SH-SY5Y (cell line): ENCODE results near the gene PERP.

Experiments used
- GATA2 ChIP-seq: IDR thresholded peaks from 2 replicates; pipeline ENCODE4 v1.6.1; 2011; ENCODE audit warnings: mild to moderate bottlenecking, low read depth, low read length
- GATA3 ChIP-seq: IDR thresholded peaks from 2 replicates; pipeline ENCODE4 v1.6.1; 2011; ENCODE audit warnings: low read depth, mild to moderate bottlenecking, low read length, moderate library complexity

Gene PERP

DNA sequence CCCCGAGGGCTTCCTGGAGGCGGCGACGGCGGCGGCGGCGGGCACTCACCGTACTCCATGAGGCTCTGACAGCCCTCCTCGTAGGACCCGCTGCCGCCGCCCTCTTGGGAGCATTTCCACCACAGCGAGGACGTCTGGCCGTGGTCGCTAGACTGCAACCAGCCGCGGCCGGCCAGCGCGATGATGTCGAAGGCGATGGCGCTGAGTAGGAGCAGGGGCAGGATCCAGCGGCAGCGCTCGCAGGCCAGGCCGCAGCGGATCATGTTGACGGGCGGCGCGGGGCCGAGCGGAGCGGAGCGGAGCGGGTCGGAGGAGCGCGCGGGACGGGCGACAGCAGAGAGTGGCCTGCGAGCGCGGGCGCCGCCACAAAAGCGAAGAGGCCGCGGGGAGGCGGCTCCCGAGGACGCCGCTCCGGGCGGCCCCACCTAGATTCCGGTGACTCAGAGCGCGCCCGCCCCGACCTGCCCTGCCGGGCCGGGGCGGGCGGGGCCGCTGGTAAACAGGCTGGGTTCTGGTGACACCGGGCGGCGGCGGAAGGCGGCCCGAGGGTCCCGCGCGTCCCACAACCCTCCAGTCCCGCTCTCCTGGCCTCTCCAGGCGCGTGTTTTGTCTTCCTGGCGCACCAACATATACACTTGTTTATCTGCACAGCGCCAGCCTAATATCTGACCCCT is at the start of gene PERP:
Gene PERP (minus strand): TSS at position 342 of the 674 bp plus-strand sequence. CDS start 79 bp downstream, at position 263.
- TF ChIP-seq GATA2 (no peak), GATA3 (no peak)

DNA sequence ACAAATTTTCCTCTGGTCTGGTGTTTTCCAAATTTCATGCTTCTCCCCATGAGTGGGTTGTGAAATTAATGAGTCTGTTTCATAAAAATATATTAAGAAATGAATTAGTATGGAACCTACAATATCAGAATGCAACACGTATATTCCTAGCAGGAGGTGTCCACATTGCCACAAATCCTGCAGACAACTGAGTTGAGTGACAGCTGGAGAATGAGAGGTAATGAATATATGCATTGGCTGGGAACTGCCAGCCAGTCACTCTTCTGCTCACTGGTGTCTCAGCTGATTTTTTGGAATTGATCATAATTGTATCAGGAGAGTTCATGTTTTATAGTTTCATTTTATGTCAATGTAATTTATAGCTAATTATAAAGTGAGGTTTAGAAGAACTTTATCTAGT is 48.2 kb upstream of the PERP start:
- TF ChIP-seq GATA3, result no peak
- TF ChIP-seq GATA2, result no peak

DNA sequence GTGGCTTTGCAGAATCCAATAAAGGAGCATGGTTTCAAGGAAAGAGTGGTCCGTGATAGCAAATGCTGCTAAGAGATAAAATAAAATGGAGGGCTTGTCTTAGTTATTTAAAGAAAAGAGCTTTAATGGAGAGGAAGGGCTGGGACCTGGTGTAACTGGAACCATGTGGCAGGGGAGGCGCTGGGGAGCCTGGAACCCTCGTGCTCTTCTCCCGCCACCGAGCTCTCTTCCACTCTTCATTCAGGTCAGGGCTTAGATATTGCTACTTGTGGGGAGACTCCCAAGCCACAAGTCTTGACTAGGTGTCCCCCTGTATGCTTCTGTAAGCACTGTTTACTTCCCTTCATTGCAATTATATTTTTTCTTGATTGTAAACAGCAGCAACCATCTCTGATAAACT is 39.3 kb upstream of the PERP start:
- TF ChIP-seq GATA2, result no peak
- TF ChIP-seq GATA3, result no peak

DNA sequence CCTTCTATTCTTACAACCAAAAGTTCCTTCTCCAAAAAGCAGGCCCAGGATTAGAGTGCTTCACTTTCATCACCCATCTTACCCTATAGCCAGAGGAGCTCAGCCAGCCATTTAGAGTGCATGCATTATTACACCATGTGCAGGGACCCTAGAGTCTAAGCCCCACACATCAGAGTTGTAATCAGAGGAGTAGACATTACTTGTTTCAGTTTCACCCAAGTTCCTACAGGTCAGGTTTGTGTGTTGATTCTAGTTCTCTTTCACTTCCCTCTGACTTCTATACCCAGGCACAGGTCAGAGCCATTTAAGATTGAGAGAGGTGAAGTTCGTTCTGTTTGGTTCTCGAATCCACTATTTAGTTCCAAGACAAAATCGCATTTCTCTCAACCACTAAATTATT is 38.2 kb upstream of the PERP start:
- no peak for TF ChIP-seq GATA2

DNA sequence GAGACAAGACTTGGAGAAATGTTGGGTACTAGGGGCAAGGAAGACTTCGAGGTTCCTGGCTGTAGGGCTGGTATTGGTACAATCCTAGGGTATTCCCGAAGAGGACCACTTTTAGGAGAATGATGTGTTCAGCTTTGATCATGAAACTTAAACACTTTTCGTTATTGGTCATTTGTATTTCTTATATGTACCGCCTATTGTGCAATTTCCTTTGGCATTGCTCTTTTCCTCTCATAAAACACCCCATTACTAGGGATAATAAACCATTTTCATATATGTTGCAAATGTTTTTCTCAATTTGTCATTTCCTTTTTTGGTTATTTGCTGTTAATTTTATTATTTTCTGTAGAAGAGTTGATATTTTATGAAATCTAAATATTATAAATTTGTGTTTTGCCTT is 35.6 kb upstream of the PERP start:
- TF ChIP-seq GATA2, result no peak
- no peak for TF ChIP-seq GATA3

DNA sequence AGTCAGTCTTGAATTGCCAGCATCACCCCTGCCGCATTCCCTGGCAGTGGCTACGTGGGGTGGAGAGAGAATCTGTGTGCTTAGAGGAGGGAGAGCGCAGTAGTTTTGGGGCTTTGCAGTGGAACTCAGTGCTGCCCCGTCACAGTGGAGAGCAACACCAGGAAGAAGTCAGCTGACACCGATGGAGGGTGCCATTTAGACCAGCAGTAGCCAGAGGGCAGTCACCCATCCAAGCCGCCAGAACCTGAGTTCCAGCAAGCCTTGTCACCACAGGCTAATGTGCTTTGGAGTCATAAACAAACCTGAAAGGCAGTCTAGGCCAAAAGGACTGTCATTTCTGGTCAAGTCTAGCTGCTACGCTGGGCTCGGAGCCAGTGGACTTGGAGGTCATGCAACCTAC is 22.0 kb upstream of the PERP start:
- TF ChIP-seq GATA3 (no peak), GATA2 (no peak)

DNA sequence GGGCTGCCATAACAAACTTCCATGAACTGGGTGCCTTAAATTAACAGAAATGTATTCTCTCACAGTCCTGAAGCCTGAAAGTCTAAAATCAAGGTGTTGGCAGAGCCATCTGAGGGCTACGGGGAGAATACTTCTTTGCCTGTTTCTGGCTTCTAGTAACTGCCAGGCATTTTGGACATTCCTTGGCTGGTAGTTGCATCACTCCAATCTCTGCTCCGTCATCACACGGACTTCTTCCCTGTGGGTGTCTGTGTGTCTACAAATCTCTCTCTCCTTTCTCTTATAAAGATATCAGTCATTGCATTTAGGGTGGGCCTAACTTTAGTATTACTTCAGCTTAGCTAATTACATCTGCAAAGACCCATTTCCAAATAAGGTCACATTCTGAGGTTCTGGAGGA is 20.9 kb upstream of the PERP start:
- TF ChIP-seq GATA2 (no peak), GATA3 (no peak)

DNA sequence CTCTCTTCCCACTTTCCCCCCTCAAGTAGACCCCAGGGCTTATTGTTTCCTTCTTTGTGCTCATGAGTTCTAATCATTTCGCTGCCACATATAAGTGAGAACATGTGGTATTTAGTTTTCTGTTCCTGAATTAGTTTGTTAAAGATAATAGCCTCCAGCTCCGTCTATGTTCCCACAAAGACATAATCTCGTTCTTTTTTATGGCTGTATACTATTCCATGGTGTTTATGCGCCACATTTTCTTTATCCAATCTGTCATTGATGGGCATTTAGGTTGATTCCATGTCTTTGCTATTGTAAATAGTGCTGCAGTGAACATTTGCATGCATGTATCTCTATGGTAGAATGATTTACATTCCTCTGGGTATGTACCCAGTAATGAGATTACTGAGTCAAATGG is 16.9 kb upstream of the PERP start:
- TF ChIP-seq GATA2 (no peak), GATA3 (no peak)

DNA sequence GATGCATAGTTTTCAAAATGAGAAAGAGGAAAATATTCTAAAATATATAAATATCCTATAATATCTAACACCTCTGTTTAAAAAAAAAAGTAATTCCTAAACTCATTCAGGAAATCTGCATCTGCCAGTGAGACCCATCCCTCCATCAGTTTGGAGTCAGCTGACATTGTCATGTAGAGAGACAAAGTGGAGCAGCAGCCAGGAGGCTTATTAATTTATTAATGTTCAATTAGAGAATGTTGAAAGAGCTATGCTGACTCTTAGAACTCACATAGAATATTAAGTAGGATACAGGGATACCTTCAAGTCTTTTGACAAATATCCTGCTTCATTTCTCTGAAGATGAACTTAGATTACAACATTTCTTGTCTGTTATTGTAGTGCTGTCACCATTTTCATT is 12.8 kb upstream of the PERP start:
- TF ChIP-seq GATA3, result no peak
- TF ChIP-seq GATA2, result no peak

DNA sequence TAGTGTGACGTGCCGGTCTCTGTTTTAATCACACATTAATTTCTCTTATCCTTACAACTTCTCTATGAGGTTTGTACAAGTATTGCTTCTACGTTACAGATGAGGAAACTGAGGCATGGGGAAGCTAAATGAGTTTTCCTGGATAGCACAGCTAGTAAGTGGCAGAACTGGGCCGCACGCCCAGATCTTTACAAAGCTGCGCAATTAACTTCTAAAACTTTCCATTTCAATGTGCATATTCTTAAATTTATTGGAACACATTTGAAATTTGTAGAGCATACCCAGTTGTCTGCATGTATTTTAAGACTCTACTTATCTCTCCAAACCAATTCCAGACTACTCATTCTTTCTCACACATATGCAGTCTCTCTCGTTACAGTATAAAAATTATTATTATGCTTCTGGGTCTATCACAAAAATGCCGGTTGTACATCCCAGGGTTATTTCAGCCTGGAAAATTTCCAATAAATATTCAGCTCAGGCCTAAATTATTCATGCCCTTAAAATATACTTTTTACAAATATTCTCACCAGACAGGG is 10.2 kb upstream of the PERP start:
- TF ChIP-seq GATA3 (no peak), GATA2 (no peak)

DNA sequence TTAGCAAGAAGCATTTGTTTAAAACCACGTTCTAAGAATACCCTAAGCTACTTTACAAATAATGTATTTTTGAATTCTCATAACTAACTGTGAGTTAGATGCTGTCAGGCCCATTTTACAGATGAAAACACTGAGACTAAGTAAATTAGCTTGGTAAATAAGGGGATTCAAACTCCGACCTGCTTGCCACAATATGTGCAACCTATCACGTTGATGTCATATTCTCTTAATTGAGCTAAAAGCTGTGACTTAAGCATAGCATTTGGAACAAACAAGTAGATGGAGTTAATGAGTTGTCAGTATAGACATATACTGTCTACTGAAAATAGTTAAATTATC is 9.4 kb upstream of the PERP start:
- no peak for TF ChIP-seq GATA2
- no peak for TF ChIP-seq GATA3

DNA sequence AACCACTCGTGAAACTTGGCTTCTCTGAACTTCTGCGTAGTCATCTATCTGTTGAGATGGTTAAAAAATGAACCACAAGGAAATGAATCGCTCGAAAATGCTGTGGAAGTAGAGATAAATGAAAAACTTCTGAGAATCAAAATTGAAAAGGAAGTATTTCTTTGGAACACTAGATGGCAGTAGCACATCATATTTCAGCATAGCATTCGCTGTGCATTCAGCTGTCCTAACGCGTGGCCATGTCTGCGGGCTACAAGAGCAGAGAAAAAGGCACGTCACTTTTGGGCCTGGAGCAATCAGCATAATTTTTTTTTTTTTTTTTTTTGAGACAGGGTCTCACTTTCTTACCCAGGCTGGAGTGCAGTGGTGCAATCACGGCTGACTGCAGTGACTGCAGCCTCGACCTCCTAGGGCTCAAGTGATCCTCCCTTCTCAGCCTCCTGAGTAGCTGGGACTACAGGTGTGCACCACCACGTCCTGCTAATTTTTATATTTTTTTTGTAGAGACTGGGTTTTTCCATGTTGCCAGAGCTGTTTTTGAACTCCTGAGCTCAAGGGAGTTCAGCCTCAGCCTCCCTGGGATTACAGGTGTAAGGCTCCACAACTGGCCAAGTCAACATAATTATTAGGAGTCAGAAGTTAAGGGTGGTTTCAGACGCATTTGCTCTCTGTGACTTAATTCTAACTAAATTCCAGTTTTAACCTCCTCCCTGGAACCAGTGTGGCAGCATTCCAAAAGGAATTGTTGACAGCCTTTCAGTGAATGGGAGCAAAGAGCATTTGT is 8.8 kb upstream of the PERP start:
- TF ChIP-seq GATA3 (no peak), GATA2 (no peak)

DNA sequence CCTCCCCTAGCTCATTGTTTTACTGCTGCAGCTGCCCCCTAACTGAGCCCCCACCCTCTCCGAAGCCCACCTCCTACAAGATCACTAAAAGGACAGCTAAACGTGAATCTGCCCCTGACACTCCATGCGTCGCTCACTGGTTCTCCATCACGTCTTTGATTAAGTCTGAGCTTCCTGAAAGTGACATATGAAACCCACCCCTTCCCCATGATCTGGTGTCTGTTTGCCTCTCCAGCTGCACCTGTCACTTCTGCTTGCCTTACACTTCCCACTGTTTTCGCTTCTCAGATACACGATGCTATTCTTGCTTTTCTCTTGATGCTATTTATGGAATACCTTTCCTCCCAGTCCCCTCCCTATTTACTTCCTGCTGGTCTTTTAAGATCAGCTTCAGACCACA is 8.0 kb upstream of the PERP start:
- no peak for TF ChIP-seq GATA2
- no peak for TF ChIP-seq GATA3

DNA sequence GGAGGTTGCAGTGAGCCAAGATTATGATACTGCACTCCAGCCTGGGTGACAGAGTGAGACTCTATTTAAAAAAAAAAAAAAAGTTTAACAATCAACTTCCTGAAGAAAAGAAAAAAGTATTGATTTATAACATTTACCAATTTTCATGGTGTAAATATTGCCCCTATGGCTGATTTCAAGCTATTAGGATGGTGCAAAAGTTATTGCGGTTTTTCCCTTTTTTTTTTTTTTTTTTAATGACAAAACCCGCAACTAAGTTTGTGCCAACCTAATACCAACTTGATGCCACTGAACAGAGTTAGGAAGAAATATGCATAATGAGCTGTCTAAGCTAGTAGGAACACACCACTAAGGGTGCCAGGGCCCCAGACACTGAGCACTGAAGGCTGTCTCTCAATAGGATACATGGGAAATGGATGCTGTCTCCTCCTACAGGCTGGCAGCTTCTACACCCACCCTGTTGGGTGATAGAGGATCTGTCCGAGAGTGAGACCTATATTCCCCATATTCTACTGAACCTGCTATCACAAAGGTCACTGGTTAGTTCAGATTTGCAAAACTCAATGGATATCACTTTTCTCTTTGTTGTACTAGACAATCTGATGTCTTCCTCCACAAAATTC is 6.5 kb upstream of the PERP start:
- TF ChIP-seq GATA3 (no peak), GATA2 (no peak)

DNA sequence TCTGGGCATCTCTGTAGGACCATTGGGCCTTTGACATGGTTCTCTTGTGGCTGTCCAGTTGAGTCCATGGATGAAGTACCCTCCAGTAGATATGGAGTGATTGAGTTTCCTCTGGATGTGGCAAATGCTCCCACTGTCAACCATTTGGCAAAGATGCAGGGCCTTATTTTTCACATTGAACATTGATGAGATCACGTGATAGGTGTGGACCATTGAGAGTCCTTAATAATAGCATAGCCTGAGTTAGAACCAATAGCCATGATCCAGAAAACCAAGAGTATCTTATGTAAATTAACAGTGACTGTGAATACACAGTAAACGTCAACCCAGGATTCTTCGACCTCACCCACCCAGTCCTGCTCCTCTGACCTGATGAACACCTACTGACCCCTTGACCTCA is 3.0 kb upstream of the PERP start:
- TF ChIP-seq GATA2 (no peak), GATA3 (no peak)
